Mucosa of descending colon (tissue), 3 donors: ENCODE results near the gene NRG3. TPM values are rescaled to one million over a fixed set of nuclear protein-coding genes. Genes with fewer than 3 reads are reported as not detected.

Experiments used
- ATAC-seq: fragments of 200-7000 bp; cut with Tn5 transposase; one replicate; pipeline ENCODE4 v1.9.1; 2020; ENCODE audit warnings: mild to moderate bottlenecking, moderate library complexity
- DNase-seq, 3 donors: peaks; one replicate each; pipeline ENCODE4 v3.0.0-alpha.2; 2020
- H3K36me3 ChIP-seq: fragments of 200-600 bp; one replicate; pipeline ENCODE4 v1.8.0; 2021; ENCODE audit warnings: low read depth, mild to moderate bottlenecking
- H3K4me1 ChIP-seq: fragments of 200-600 bp; one replicate; pipeline ENCODE4 v1.8.0; 2021; ENCODE audit warnings: low read depth, mild to moderate bottlenecking
- H3K4me3 ChIP-seq: fragments of 200-600 bp; one replicate; pipeline ENCODE4 v1.8.0; 2021; ENCODE audit warnings: mild to moderate bottlenecking
- H3K9me3 ChIP-seq: fragments of 200-600 bp; one replicate; pipeline ENCODE4 v1.8.0; 2021; ENCODE audit warnings: mild to moderate bottlenecking
- intact Hi-C, 2 donors: fragments of 100-400 bp; cut with DNase I in 1 of 2; cut with micrococcal nuclease in 1 of 2; formaldehyde crosslinking; loops; one replicate each; pipeline versions ENCODE4 v1.11.0 to v1.11.1; 2022; cut with DNase I, micrococcal nuclease
- total RNA-seq, 3 donors: library from RNA; stranded (reverse); fragmentation: NEBNext Ultra II Directional in 2 of 3; extraction: Animal tissue kit (Norgen Biotek cat#: 25700) in 2 of 3; gene quantifications; one replicate each; pipeline versions ENCODE4 v1.2.1 to v1.2.4, GENCODE V29; 2021 to 2023
- TF ChIP-seq, protein P1 (sequence below): fragments of 200-600 bp; IDR thresholded peaks from one replicate; pipeline ENCODE4 v1.8.0; 2022; ENCODE audit warnings: antibody characterized with exemption, mild to moderate bottlenecking
- donor health status: DM: no; HTN: no; CAD: no; lungs with moderate emphysema.
- donor health status: DM: no; HTN: no; CAD: no.
- donor health status: DM: no; HTN: yes; CAD: no.

Gene NRG3
- total RNA-seq, 3 donors from 2014 or later, result 0.12 to 0.73 (median 0.23) TPM

DNA sequence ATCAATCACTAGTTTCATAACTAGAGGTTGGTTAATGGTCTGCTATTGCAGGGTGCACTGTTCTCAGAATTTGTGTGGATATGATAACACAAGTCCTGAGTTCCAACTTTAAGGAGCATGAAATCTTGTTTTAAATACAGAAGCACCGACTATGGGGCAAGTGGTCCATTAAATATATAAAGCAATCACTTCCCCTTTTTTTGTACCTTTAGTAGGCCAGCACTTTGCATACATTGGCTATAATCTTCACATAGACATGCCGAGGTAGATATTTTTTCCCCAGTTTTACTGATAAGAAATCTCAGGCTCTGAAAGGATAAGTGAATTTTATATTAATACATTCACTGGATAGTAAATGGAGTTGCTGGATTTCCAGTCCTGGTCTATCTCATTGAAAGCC lies 286.3 kb downstream of the NRG3 start:
- no peaks in the 10 kb centered on the region for H3K9me3 ChIP-seq
- TF ChIP-seq, protein P1, sequence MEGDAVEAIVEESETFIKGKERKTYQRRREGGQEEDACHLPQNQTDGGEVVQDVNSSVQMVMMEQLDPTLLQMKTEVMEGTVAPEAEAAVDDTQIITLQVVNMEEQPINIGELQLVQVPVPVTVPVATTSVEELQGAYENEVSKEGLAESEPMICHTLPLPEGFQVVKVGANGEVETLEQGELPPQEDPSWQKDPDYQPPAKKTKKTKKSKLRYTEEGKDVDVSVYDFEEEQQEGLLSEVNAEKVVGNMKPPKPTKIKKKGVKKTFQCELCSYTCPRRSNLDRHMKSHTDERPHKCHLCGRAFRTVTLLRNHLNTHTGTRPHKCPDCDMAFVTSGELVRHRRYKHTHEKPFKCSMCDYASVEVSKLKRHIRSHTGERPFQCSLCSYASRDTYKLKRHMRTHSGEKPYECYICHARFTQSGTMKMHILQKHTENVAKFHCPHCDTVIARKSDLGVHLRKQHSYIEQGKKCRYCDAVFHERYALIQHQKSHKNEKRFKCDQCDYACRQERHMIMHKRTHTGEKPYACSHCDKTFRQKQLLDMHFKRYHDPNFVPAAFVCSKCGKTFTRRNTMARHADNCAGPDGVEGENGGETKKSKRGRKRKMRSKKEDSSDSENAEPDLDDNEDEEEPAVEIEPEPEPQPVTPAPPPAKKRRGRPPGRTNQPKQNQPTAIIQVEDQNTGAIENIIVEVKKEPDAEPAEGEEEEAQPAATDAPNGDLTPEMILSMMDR, result no peak
- DNase-seq, result no peak
- no peak overlapping the region for H3K4me3 ChIP-seq
- intact Hi-C loops, result no loop called here
- H3K4me1 ChIP-seq, result no peaks in the 10 kb centered on the region
- no peak for ATAC-seq
- no peaks in the 10 kb centered on the region for H3K36me3 ChIP-seq

DNA sequence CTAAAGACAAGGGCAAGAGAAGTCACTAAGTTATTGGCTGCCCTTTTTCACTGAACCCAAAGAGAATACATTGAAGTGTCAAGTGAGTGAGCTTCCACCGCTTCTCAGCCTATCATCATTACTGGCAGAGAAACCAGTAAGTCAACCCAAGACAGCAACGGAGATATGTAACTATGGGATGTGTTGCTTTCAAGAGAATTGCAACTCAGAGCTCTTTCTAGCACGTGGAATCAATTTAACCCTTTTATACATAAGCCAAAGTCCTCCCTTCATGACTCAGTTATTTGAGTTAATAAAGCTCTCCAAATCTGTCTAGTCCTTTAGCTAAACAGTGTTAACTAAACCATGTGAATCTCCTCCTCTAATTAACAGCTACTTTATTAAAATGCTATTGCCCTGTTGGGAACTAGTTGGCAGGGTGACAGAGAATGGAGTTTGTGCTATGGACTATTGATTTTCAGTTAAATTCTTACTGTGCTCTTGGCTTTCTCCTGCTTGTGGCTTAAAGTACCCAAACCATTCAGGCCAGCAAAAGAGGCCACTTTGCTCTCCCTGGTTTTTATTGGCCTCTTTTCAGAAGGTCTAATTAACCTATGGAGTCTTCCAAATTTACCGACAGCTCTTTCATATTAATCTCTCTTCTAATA lies 287.7 kb downstream of the NRG3 start:
- H3K36me3 ChIP-seq, result no peaks in the 10 kb centered on the region
- ATAC-seq (no peak), DNase-seq (no peak)
- intact Hi-C loops, result no loop called here
- TF ChIP-seq, protein P1, result no peak
- H3K4me3 ChIP-seq, result no peak overlapping the region
- no peaks in the 10 kb centered on the region for H3K4me1 ChIP-seq
- H3K9me3 ChIP-seq, result no peaks in the 10 kb centered on the region

DNA sequence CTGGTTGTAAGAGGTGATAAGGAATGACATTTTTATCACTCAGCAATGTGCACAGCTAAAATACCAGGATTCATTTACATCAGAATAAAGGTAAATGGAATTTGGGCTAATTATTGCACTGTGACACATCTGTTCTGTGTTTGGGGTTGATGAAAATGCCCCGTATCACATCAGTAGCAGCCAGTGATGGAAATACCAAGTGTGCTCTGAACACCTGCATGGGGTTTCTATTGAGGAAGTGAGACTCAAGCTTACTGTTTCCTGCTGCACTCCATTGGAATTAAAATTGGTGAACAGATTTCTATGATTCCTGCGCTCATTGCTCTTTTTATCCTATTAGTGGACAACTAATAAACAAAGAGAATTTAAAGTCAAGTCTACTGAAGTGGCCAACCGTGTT lies 296.9 kb downstream of the NRG3 start:
- intact Hi-C loops, result no loop called here
- Histone ChIP-seq H3K36me3 (no peaks in the 10 kb centered on the region), H3K9me3 (no peaks in the 10 kb centered on the region), H3K4me1 (no peaks in the 10 kb centered on the region), H3K4me3 (no peak overlapping the region)
- no peak for DNase-seq
- TF ChIP-seq, protein P1, result no peak
- ATAC-seq, result no peak

DNA sequence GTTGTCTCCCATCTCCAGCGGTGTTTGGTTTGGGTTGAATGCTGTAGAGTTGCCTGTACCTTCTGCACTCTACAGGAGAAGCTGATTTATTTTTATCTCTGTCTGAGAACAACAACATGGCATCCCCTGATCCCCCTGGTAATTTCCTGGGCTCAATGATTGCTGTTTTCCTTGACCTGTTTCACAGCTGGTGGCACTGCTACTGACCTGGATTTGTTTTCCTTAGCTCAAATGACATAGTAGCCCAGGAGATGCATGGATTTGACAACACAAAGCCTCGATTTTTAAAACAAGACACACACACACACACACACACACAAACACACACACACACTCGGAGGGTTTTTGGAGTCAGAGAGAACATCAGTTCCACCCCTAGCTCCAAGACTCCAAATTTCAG lies 301.6 kb downstream of the NRG3 start:
- DNase-seq, result no peak
- TF ChIP-seq, protein P1, result no peak
- H3K4me1 ChIP-seq, result no peaks in the 10 kb centered on the region
- no peaks in the 10 kb centered on the region for H3K9me3 ChIP-seq
- H3K4me3 ChIP-seq, result no peak overlapping the region
- H3K36me3 ChIP-seq, result no peaks in the 10 kb centered on the region
- ATAC-seq, result no peak
- intact Hi-C loops, result no loop called here

DNA sequence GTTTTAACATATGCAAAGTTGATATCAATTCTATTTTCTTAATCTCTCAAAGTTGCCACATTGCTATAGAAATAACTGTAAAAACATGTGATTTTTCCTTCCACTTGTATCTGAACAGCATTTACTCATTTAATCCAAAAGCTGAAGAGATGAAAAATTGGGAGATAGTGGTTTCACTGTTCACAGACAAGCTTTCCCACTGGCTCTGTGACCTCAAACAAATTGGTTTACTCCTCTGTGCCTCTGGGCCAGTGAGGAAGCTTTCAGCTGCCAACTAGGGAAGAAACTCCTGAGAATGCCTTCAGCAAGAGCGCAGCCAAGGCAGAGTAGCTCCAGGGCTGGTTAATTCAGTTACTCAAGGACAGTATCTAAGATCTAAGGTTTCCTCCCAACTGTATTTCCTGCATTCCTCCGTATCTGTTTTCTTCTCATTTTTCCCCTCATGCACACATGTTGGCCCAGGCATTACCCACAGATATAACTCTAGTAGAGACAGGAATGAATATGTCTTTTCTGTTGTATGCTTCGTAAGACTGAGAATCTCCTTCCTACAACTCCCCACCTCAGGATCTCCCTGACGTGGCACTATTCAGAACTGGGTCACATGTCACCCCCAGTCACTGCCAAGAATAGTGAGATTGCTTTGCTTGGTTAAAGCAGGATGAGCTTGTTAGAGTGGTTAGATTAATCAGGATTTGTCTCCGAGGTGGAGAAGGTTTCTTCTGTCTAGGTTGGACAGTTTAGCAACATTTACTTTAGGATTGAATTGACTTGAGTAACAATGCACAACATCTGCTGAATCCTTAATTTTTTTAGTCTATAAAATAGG lies 315.7 kb downstream of the NRG3 start:
- no peaks in the 10 kb centered on the region for H3K4me1 ChIP-seq
- no peak overlapping the region for H3K4me3 ChIP-seq
- TF ChIP-seq, protein P1, result no peak
- no peak for ATAC-seq
- intact Hi-C loops, result no loop called here
- no peaks in the 10 kb centered on the region for H3K9me3 ChIP-seq
- no peak for DNase-seq
- H3K36me3 ChIP-seq, result no peaks in the 10 kb centered on the region
